Ishikawa (cell line): ENCODE data around the gene GMEB2.

Experiments
- CEBPB ChIP-seq: IDR thresholded peaks from 2 replicates; pipeline ENCODE4 v1.6.1; 2012
- CREB1 ChIP-seq: IDR thresholded peaks from 2 replicates; pipeline ENCODE4 v1.6.1; 2012; ENCODE audit warnings: low read depth
- EGR1 ChIP-seq: IDR thresholded peaks from 2 replicates; pipeline ENCODE4 v1.6.1; 2012
- EP300 ChIP-seq: IDR thresholded peaks from 2 replicates; pipeline ENCODE4 v1.6.1; 2012; ENCODE audit warnings: borderline replicate concordance
- FOXM1 ChIP-seq: IDR thresholded peaks from 2 replicates; pipeline ENCODE4 v1.6.1; 2012; ENCODE audit warnings: low read depth, borderline replicate concordance
- NFIC ChIP-seq: IDR thresholded peaks from 2 replicates; pipeline ENCODE4 v1.6.1; 2012
- RAD21 ChIP-seq: IDR thresholded peaks from 2 replicates; pipeline ENCODE4 v1.6.1; 2012; ENCODE audit warnings: low read depth
- TAF1 ChIP-seq: IDR thresholded peaks from 2 replicates; pipeline ENCODE4 v1.6.1; 2012; ENCODE audit warnings: low read depth, mild to moderate bottlenecking
- TCF12 ChIP-seq: IDR thresholded peaks from 2 replicates; pipeline ENCODE4 v1.6.1; 2012; ENCODE audit warnings: low read depth
- TEAD4 ChIP-seq: IDR thresholded peaks from 2 replicates; pipeline ENCODE4 v1.6.1; 2012
- YY1 ChIP-seq: IDR thresholded peaks from 2 replicates; pipeline ENCODE4 v1.6.1; 2012; ENCODE audit warnings: low read depth
- ZBTB7A ChIP-seq: IDR thresholded peaks from 2 replicates; pipeline ENCODE4 v1.6.1; 2012; ENCODE audit warnings: low read depth
- TF ChIP-seq, protein P1 (sequence below): IDR thresholded peaks from 2 replicates; pipeline ENCODE4 v1.6.1; 2012
- TF ChIP-seq, protein P2 (sequence below): IDR thresholded peaks from 2 replicates; pipeline ENCODE4 v1.6.1; 2012
- TF ChIP-seq, protein P3 (sequence below): IDR thresholded peaks from 2 replicates; pipeline ENCODE4 v1.6.1; 2012; ENCODE audit warnings: low read depth, mild to moderate bottlenecking

The GMEB2 gene

DNA sequence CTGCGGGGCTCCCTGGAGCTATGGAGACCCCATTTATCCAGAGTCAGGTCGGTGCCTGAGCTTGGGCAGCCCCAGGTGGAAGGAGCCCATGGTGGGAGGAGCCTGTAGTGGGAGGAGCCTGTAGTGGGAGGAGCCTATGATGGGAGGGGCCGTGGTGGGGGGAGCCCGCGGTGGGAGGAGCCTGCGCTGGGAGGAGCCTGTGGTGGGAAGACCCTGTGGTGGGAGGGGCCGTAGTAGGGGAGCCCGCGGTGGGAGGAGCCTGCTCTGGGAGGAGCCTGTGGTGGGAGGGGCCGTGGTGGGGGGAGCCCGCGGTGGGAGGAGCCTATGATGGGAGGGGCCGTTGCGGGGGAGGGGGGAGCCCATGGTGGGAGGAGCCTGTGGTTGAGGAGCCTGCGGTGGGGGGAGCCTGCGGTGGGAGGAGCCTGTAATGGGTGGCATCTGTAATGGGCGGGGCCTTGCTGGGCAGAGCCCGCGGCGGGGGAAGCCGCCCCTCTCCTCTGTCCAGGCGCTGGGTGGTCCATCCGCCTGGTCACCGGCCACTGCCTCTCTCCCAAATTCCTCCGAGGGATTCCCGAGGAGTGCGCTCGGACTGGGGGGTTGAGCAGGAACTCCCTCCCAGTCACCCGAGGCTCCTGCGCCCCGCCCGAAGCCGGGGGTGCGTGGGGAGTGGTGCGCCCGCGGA lies 73.5 kb downstream of the GMEB2 start:
- TF ChIP-seq CEBPB (no peak), TAF1 (peak; percentile 35; the same call in 1 of the 2 replicates)
- TF ChIP-seq, protein P1, sequence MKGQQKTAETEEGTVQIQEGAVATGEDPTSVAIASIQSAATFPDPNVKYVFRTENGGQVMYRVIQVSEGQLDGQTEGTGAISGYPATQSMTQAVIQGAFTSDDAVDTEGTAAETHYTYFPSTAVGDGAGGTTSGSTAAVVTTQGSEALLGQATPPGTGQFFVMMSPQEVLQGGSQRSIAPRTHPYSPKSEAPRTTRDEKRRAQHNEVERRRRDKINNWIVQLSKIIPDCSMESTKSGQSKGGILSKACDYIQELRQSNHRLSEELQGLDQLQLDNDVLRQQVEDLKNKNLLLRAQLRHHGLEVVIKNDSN: no peak

DNA sequence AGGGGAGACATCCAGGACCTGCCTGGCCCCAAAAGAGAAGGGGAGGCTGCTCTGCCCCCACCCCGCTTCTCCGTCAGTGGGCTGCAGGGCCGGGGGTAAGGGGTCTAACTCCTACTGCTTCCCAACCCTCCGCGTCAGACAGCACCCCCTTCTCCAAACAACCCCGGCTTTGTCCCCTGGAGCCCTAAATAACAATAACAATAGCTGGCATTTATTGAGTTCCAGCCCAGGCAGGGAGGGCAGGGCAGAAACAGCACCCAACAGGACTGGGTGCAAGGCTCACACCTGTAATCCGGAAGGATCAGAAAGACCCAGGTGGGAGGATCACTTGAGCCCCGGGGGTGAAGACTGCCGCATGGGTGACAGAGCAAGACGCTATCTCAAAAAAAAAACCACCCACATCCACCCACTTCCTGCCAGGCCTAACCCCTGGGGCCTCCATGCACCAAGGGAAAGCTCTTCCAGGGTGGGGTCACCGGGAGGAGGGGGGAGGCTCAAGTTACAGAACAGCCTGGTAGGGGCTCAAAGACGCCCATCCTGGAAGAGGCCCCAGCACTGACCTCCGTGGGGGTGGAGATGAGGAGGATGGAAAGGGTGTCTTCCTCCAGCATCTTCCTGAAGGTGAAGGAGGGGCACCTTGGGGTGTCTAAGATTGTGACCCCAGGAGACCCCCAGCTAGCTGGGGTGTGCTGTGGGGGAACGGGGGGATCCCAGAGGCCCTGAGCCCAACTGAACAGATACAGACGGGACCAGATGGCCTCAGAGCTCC lies 74.2 kb downstream of the GMEB2 start:
- TF ChIP-seq EP300 (peak; percentile 96), ZBTB7A (peak; percentile 86), CEBPB (peak; percentile 30; the same call in 1 of the 2 replicates), CREB1 (no peak), TAF1 (peak; percentile 32), RAD21 (peak; percentile 8), TEAD4 (peak; percentile 70), NFIC (peak; percentile 80), EGR1 (peak; percentile 92), YY1 (no peak), FOXM1 (peak; percentile 89), TCF12 (peak; percentile 98)
- TF ChIP-seq, protein P1: peak; percentile 47; the same call in 1 of the 2 replicates
- TF ChIP-seq, protein P2, sequence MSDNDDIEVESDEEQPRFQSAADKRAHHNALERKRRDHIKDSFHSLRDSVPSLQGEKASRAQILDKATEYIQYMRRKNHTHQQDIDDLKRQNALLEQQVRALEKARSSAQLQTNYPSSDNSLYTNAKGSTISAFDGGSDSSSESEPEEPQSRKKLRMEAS: peak; percentile 63; the same call in 1 of the 2 replicates
- TF ChIP-seq, protein P3, sequence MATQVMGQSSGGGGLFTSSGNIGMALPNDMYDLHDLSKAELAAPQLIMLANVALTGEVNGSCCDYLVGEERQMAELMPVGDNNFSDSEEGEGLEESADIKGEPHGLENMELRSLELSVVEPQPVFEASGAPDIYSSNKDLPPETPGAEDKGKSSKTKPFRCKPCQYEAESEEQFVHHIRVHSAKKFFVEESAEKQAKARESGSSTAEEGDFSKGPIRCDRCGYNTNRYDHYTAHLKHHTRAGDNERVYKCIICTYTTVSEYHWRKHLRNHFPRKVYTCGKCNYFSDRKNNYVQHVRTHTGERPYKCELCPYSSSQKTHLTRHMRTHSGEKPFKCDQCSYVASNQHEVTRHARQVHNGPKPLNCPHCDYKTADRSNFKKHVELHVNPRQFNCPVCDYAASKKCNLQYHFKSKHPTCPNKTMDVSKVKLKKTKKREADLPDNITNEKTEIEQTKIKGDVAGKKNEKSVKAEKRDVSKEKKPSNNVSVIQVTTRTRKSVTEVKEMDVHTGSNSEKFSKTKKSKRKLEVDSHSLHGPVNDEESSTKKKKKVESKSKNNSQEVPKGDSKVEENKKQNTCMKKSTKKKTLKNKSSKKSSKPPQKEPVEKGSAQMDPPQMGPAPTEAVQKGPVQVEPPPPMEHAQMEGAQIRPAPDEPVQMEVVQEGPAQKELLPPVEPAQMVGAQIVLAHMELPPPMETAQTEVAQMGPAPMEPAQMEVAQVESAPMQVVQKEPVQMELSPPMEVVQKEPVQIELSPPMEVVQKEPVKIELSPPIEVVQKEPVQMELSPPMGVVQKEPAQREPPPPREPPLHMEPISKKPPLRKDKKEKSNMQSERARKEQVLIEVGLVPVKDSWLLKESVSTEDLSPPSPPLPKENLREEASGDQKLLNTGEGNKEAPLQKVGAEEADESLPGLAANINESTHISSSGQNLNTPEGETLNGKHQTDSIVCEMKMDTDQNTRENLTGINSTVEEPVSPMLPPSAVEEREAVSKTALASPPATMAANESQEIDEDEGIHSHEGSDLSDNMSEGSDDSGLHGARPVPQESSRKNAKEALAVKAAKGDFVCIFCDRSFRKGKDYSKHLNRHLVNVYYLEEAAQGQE: no peak

DNA sequence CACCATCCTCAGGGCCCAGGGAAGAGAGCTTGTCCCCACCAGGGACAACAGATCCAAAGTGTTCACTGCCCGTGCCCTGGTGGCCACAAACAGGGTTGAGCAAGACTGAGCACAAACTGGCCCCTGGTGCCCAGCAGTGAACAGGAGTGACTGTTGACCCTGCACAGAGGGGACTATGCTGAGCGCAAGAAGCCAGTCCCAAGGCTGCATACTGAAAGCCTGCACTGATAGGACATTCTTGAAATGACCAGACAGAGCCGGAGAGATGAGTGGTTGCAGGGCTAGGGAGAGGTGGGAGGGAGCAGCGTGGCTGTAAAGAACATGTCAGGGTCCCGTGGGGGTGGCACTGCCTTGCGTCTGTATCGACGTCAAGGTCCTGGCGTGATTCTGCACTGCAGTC lies 75.8 kb downstream of the GMEB2 start:
- TF ChIP-seq NFIC (no peak), TEAD4 (no peak)

DNA sequence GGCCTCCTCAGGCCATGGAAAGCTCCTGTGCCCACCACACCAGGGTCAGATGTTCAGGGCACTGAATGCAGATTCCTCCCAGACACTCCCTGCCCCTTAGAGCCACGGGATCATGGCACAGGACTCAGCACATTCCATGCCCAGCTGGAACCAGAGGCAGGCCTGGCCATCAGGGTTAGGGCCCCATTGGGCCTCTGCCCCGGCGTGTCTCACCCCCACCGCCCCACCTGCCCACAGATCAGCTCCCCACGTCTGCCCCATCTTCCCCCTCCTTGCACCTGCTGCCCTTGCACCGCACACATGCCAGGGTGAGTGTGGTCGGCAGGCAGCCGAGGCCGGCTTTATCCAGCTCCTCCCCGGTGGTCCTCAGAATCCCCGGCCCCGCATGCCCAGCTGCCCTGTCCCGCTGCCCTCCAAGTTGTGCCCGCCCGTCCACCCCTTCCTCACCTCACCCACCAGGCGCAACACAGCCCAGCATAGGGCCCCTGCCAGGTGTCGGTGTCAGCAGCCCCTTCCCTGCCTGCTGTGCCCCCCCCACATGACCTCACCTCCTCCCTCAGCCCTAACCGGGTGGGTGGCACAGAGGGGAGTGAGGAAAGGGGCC lies 77.1 kb downstream of the GMEB2 start:
- TF ChIP-seq RAD21 (no peak), ZBTB7A (no peak), EP300 (no peak), TEAD4 (no peak), TCF12 (no peak), NFIC (no peak), CREB1 (no peak), YY1 (no peak), EGR1 (no peak), TAF1 (no peak), FOXM1 (no peak), CEBPB (no peak)
- TF ChIP-seq, protein P2: no peak
- TF ChIP-seq, protein P1: no peak
- TF ChIP-seq, protein P3: no peak

DNA sequence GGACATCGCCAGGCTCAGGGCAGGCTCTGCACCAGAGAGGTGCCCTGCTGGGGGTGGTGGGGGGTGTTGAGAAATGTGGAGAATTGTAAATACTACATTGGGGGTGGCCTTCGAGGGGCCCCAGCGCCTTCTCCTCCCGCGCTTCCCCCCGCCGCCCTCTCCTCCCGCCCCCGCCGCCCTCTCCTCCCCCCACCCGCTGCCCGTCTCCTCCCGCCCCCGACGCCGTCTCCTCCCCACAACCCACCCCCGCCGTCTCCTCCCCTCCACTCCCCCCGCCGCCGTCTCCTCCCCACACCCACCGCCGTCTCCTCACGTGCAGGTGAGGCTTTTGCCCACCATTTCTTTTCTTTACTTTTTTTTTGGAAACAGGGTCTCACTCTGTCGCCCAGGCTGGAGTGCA lies 77.9 kb downstream of the GMEB2 start:
- TF ChIP-seq, protein P1: no peak
- TF ChIP-seq TAF1 (no peak), TCF12 (no peak), RAD21 (no peak), TEAD4 (no peak), YY1 (no peak), FOXM1 (no peak), CEBPB (no peak), EGR1 (no peak), EP300 (no peak), CREB1 (no peak), ZBTB7A (no peak), NFIC (no peak)
- TF ChIP-seq, protein P3: no peak
- TF ChIP-seq, protein P2: no peak
